ENCODE data around the gene TRAIP.

TRAIP gene

GRCh38 chr3:49864505-49864904, 8.1 kb upstream of the TRAIP start:
- Histone ChIP-seq H3K4me3 (ENCODE audit: low read length) (no peak overlapping the region), H3K27ac (ENCODE audit: low read depth, low read length) (no peak overlapping the region), H3K27me3 (ENCODE audit: control insufficient read depth, low read length) (peaks cover 47% of the 10 kb centered on the region), H3K36me3 (ENCODE audit: control insufficient read depth, low read length) (no peaks in the 10 kb centered on the region), H3K9me2 (replicated peaks; ENCODE audit: control insufficient read depth, low read length) (no peaks in the 10 kb centered on the region), H3K4me1 (ENCODE audit: control insufficient read depth, low read length) (peaks cover 8% of the 10 kb centered on the region), H3F3A (ENCODE audit: control insufficient read depth, insufficient read depth) (no peaks in the 10 kb centered on the region), H3K4me2 (ENCODE audit: low read length) (no peak overlapping the region), H4K20me1 (ENCODE audit: control insufficient read depth, insufficient read depth, low read depth, low read length) (no peaks in the 10 kb centered on the region), H3K79me2 (ENCODE audit: control insufficient read depth, low read length) (no peaks in the 10 kb centered on the region), H3K9me3 (ENCODE audit: control insufficient read depth, insufficient read depth, low read length) (no peaks in the 10 kb centered on the region)
- TF ChIP-seq CTCF (IDR thresholded peaks at IDR 0.05; ENCODE audit: low read depth, low read length, poor library complexity, severe bottlenecking) = no peak
- no peak for TF ChIP-seq EZH2phosphoT487 (IDR thresholded peaks at IDR 0.05; ENCODE audit: borderline replicate concordance, low read length)

- Histone ChIP-seq H3K4me3 (ENCODE audit: low read length) (no peak overlapping the region), H3K79me2 (ENCODE audit: control insufficient read depth, low read length) (peaks cover 16% of the 10 kb centered on the region), H3F3A (ENCODE audit: control insufficient read depth, insufficient read depth) (0 out of 2 replicates have a peak, but pooled peaks cover 4% of the 10 kb centered on the region), H3K27ac (ENCODE audit: low read depth, low read length) (no peak overlapping the region), H3K9me2 (replicated peaks; ENCODE audit: control insufficient read depth, low read length) (no peaks in the 10 kb centered on the region), H3K4me2 (ENCODE audit: low read length) (no peak overlapping the region), H3K36me3 (ENCODE audit: control insufficient read depth, low read length) (peaks cover 3% of the 10 kb centered on the region; the same call in 1 of the 2 replicates), H3K9me3 (ENCODE audit: control insufficient read depth, insufficient read depth, low read length) (no peaks in the 10 kb centered on the region), H3K27me3 (ENCODE audit: control insufficient read depth, low read length) (peaks cover 7% of the 10 kb centered on the region), H4K20me1 (ENCODE audit: control insufficient read depth, insufficient read depth, low read depth, low read length) (0 out of 2 replicates have a peak, but pooled peaks cover 4% of the 10 kb centered on the region), H3K4me1 (ENCODE audit: control insufficient read depth, low read length) (peaks cover 34% of the 10 kb centered on the region)
- TF ChIP-seq EZH2phosphoT487 (IDR thresholded peaks at IDR 0.05; ENCODE audit: borderline replicate concordance, low read length) = no peak
- no peak for TF ChIP-seq CTCF (IDR thresholded peaks at IDR 0.05; ENCODE audit: low read depth, low read length, poor library complexity, severe bottlenecking)
Observed at GRCh38 chr3:49859576-49860305, 3.4 kb upstream of the TRAIP start.

- Histone ChIP-seq H4K20me1 (ENCODE audit: control insufficient read depth, insufficient read depth, low read depth, low read length) (0 out of 2 replicates have a peak, but pooled peaks cover 4% of the 10 kb centered on the region), H3K79me2 (ENCODE audit: control insufficient read depth, low read length) (peaks cover 43% of the 10 kb centered on the region), H3K4me3 (ENCODE audit: low read length) (peak overlapping the region; percentile 97), H3K9me2 (replicated peaks; ENCODE audit: control insufficient read depth, low read length) (no peaks in the 10 kb centered on the region), H3K4me2 (ENCODE audit: low read length) (peak overlapping the region; percentile 88), H3K36me3 (ENCODE audit: control insufficient read depth, low read length) (peaks cover 9% of the 10 kb centered on the region), H3K4me1 (ENCODE audit: control insufficient read depth, low read length) (peaks cover 41% of the 10 kb centered on the region), H3K27me3 (ENCODE audit: control insufficient read depth, low read length) (no peaks in the 10 kb centered on the region), H3F3A (ENCODE audit: control insufficient read depth, insufficient read depth) (0 out of 2 replicates have a peak, but pooled peaks cover 4% of the 10 kb centered on the region), H3K27ac (ENCODE audit: low read depth, low read length) (peak overlapping the region; percentile 19; the same call in 1 of the 2 replicates), H3K9me3 (ENCODE audit: control insufficient read depth, insufficient read depth, low read length) (no peaks in the 10 kb centered on the region)
- TF ChIP-seq CTCF (IDR thresholded peaks at IDR 0.05; ENCODE audit: low read depth, low read length, poor library complexity, severe bottlenecking) (no peak), EZH2phosphoT487 (IDR thresholded peaks at IDR 0.05; ENCODE audit: borderline replicate concordance, low read length) (no peak)
Observed at GRCh38 chr3:49855662-49856061, 702 bp downstream of the TRAIP start.
